GM23248 (cell line): ENCODE measurements around the gene STK38. TPM values are rescaled to one million over a fixed set of nuclear protein-coding genes. Genes with fewer than 3 reads are reported as not detected.
A peak's percentile ranks its signal among the peaks of the same experiment; 100 is the strongest.

Experiments used
- DNase-seq: peaks from one replicate; pipeline ENCODE4 v3.0.0-alpha.2; 2015
- H2AFZ ChIP-seq: fragments of 200-600 bp; sonication (generic); 2 replicates; pipeline ENCODE4 v1.6.1; 2016; ENCODE audit warnings: antibody characterized with exemption
- H3F3A ChIP-seq: fragments of 200-600 bp; sonication (generic); 2 replicates; pipeline ENCODE4 v1.6.1; 2016; ENCODE audit warnings: mild to moderate bottlenecking, antibody characterized with exemption, mixed run types; ENCODE audit not compliant: insufficient read depth
- H3K27ac ChIP-seq: fragments of 200-600 bp; sonication (generic); 2 replicates; pipeline ENCODE4 v1.5.1; 2016; ENCODE audit warnings: mild to moderate bottlenecking
- H3K27me3 ChIP-seq: fragments of 200-600 bp; sonication (generic); replicated peaks from 2 replicates; pipeline ENCODE4 v1.6.1; 2016; ENCODE audit warnings: mild to moderate bottlenecking; ENCODE audit not compliant: insufficient read depth
- H3K36me3 ChIP-seq: fragments of 200-600 bp; sonication (generic); 2 replicates; pipeline ENCODE4 v1.6.1; 2016; ENCODE audit warnings: low read depth, mild to moderate bottlenecking
- H3K4me1 ChIP-seq: fragments of 200-600 bp; sonication (generic); 2 replicates; pipeline ENCODE4 v1.6.1; 2016; ENCODE audit warnings: mild to moderate bottlenecking; ENCODE audit not compliant: insufficient read depth
- H3K4me2 ChIP-seq: fragments of 200-600 bp; sonication (generic); one replicate; pipeline ENCODE4 v1.6.1; 2016; ENCODE audit warnings: mild to moderate bottlenecking; ENCODE audit not compliant: unreplicated experiment
- H3K4me3 ChIP-seq: fragments of 200-600 bp; sonication (generic); 2 replicates; pipeline ENCODE4 v1.5.1; 2016; ENCODE audit warnings: mild to moderate bottlenecking
- H3K79me2 ChIP-seq: fragments of 200-600 bp; sonication (generic); 2 replicates; pipeline ENCODE4 v1.6.1; 2016; ENCODE audit warnings: mild to moderate bottlenecking; ENCODE audit not compliant: insufficient read depth
- H3K9ac ChIP-seq: fragments of 200-600 bp; sonication (generic); 2 replicates; pipeline ENCODE4 v1.6.1; 2016; ENCODE audit warnings: mild to moderate bottlenecking
- H3K9me2 ChIP-seq: fragments of 200-600 bp; sonication (generic); 2 replicates; pipeline ENCODE4 v1.6.1; 2016; ENCODE audit warnings: mixed run types, mild to moderate bottlenecking, moderate library complexity; ENCODE audit not compliant: insufficient read depth
- H3K9me3 ChIP-seq: fragments of 200-600 bp; sonication (generic); one replicate; pipeline ENCODE4 v1.6.1; 2017; ENCODE audit warnings: low read depth
- H4K20me1 ChIP-seq: fragments of 200-600 bp; sonication (generic); 2 replicates; pipeline ENCODE4 v1.6.0; 2016; ENCODE audit not compliant: insufficient read depth
- EZH2 ChIP-seq: fragments of 200-600 bp; sonication (generic); IDR thresholded peaks from 2 replicates; pipeline ENCODE4 v1.6.1; 2018; ENCODE audit warnings: antibody characterized with exemption, mild to moderate bottlenecking; ENCODE audit not compliant: insufficient read depth, poor library complexity, severe bottlenecking
- EZH2phosphoT487 ChIP-seq: fragments of 200-600 bp; sonication (generic); IDR thresholded peaks from 2 replicates; pipeline ENCODE4 v1.6.1; 2018; ENCODE audit warnings: antibody characterized with exemption, moderate library complexity, mild to moderate bottlenecking, low read depth; ENCODE audit not compliant: insufficient read depth
- WGBS, 2 experiments: methylation state at CpG; one replicate each; pipeline ENCODE4 v1.1.6; 2015 to 2017; ENCODE audit warnings: low lambda C conversion rate in 2 of 2, low coverage in 1 of 2; ENCODE audit errors: missing lambda C conversion rate in 2 of 2; 5-methylcytosine and 5-hydroxymethylcytosine counted together
- in situ Hi-C: fragments of 300-500 bp; cut with MboI; formaldehyde crosslinking; loops from 2 replicates; pipeline ENCODE4 v1.15.0; 2020
- polyA plus RNA-seq: library from polyadenylated mRNA; unstranded; fragments of >200 nt; fragmentation: Nextera tagmentation; extraction: Ambion mirVana; gene quantifications from 2 replicates; pipeline ENCODE4 v1.2.1, GENCODE V29; 2016
- total RNA-seq: library from RNA; depleted of rRNA; stranded (reverse); fragments of >200 nt; shearing (Covaris generic); gene quantifications from 2 replicates; pipeline ENCODE4 v1.2.3, GENCODE V29; 2014

Gene STK38
- total and polyA plus RNA-seq, 2 experiments from 2014 or later: 35.6 to 51.1 TPM

DNA sequence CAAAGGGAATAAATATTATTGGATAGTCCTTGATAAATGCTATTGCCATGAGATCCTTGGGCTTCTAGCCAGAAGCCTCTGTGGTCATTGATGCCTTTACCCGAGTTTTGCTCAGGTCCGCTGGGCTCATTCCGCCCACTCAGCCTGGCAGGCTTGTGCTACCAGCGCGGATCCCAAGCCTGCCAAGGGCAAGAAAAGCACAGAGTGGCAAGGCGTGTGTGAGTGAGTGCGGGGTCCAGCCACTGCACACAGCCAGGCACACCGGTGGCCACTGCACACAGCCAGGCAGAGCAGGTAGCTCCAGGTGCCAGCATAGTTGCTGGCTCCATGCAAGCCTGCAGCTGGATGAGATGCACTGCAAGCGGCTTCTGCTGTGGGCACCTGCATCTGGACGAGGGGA lies 38.7 kb downstream of the STK38 start:
- Histone ChIP-seq H3K79me2 (no peaks in the 10 kb centered on the region; the same call in none of the 2 replicates), H3K4me3 (no peak overlapping the region), H3K9me3 (no peaks in the 10 kb centered on the region), H3K36me3 (peaks cover 22% of the 10 kb centered on the region; the same call in 1 of the 2 replicates), H3K27me3 (no peaks in the 10 kb centered on the region), H3F3A (peaks cover 24% of the 10 kb centered on the region), H3K4me2 (no peak overlapping the region), H3K9ac (no peak overlapping the region), H3K4me1 (peaks cover 10% of the 10 kb centered on the region), H3K9me2 (no peaks in the 10 kb centered on the region), H3K27ac (no peak overlapping the region), H2AFZ (no peak overlapping the region), H4K20me1 (no peaks in the 10 kb centered on the region)
- TF ChIP-seq EZH2phosphoT487 (no peak), EZH2 (no peak)
- no peak for DNase-seq
- in situ Hi-C loops: no loop called here
- 88 to 90% methylated on average over 10 of the region's 10 CpGs for WGBS, 2 experiments

DNA sequence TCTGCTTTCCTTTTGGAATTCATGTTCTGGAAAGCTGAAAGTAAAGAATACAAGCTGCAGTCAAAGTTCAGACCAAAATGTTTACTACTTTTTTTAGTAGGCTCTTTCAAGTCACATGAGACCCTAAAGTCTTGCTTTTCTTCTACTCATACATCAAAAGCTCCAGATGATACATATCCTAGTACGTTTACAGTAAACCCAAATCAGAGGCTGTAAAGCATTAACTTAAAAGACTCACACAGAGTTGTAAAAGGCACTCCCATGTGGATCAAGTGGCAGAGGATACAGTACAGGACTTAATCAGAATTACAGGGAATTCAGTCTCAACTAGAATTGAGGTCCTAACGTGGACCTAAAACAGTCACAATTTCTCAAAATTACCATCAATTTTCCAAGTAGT lies 40.7 kb downstream of the STK38 start:
- WGBS, 2 experiments: 76 to 88% methylated on average over 2 of the region's 2 CpGs
- H3K9ac ChIP-seq: no peak overlapping the region
- H3K27me3 ChIP-seq: no peaks in the 10 kb centered on the region
- H2AFZ ChIP-seq: no peak overlapping the region
- TF ChIP-seq EZH2 (no peak), EZH2phosphoT487 (no peak)
- peaks cover 5% of the 10 kb centered on the region for H3K79me2 ChIP-seq
- H3K4me3 ChIP-seq: no peak overlapping the region
- in situ Hi-C loops: no loop called here
- peaks cover 10% of the 10 kb centered on the region for H3K4me1 ChIP-seq
- no peak for DNase-seq
- H3K4me2 ChIP-seq: no peak overlapping the region
- H3K9me2 ChIP-seq: no peaks in the 10 kb centered on the region
- H4K20me1 ChIP-seq: no peaks in the 10 kb centered on the region
- H3F3A ChIP-seq: peaks cover 24% of the 10 kb centered on the region
- H3K9me3 ChIP-seq: no peaks in the 10 kb centered on the region
- H3K36me3 ChIP-seq: peaks cover 29% of the 10 kb centered on the region; the same call in 1 of the 2 replicates
- no peak overlapping the region for H3K27ac ChIP-seq

DNA sequence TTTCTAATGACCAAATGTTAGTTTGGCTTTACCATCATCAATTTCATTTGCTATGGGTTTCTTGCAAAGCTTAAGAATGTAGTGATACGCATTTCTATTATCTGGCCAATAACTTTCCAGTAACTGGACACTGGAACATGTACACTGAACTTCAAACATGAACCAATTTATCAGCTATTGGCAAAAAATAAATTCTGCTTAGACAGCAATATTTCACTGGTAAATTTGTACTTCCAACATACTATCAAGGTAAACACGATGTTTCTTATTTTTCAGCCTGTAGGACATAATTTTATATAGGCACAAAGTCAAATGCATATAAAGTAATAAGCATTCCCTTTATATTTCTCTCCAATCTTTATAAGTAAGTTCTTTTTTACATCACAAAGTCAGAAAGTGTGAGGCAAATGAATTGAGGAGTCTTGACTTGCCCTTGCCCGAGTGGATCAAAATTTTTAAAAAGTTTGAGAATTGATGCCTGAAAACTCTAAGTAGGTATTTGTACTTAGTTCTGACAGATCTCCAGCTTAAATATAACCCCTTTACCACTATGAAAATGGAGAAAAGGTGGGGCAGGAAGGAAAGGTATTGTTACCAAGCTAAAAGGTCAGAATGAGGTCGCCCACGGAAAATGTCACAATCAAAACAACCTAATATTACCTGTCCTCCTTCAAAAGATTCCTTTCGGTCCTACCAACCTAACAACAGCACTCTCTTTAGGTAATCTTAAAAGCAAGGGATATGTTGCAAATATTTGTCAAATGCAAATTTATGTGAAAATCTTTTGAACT lies 41.3 kb downstream of the STK38 start:
- H3K27me3 ChIP-seq: no peaks in the 10 kb centered on the region
- no peak overlapping the region for H3K27ac ChIP-seq
- peaks cover 6% of the 10 kb centered on the region for H3K79me2 ChIP-seq
- no peak for TF ChIP-seq EZH2
- TF ChIP-seq EZH2phosphoT487: no peak
- DNase-seq: no peak
- peaks cover 24% of the 10 kb centered on the region for H3F3A ChIP-seq
- peaks cover 10% of the 10 kb centered on the region for H3K4me1 ChIP-seq
- no peaks in the 10 kb centered on the region for H3K9me3 ChIP-seq
- no peaks in the 10 kb centered on the region for H3K9me2 ChIP-seq
- no peak overlapping the region for H3K9ac ChIP-seq
- no peak overlapping the region for H2AFZ ChIP-seq
- H3K4me2 ChIP-seq: no peak overlapping the region
- in situ Hi-C loops: no loop called here
- no peaks in the 10 kb centered on the region for H4K20me1 ChIP-seq
- H3K4me3 ChIP-seq: no peak overlapping the region
- WGBS, 2 experiments: 87 to 92% methylated on average over 6 of the region's 6 CpGs
- peaks cover 29% of the 10 kb centered on the region; the same call in 1 of the 2 replicates for H3K36me3 ChIP-seq

DNA sequence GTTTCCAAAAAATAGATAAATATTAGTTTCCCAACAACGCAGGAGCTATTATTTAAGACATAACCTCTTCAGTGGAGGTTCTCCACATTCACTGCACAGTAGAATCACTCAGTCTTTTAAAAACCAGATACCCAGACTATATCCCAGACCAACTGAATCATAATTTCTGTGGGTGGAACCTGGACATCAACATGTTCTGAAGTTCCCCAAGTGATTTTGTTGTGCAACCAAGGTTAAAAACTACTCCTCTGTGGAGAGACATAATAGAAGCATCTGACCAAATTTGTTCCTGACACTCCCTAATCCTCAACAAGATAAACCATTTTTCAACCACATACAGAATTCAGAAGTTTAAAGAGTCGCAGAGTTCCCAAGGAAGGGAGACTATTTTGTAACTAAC lies 42.3 kb downstream of the STK38 start:
- Histone ChIP-seq H3K4me3 (no peak overlapping the region), H3K4me1 (peaks cover 10% of the 10 kb centered on the region), H3K79me2 (peaks cover 6% of the 10 kb centered on the region), H3K9me2 (no peaks in the 10 kb centered on the region), H2AFZ (no peak overlapping the region), H3K27ac (peak overlapping the region; percentile 22; the same call in 1 of the 2 replicates), H3F3A (peaks cover 24% of the 10 kb centered on the region), H3K27me3 (no peaks in the 10 kb centered on the region), H3K9ac (no peak overlapping the region), H4K20me1 (no peaks in the 10 kb centered on the region), H3K4me2 (no peak overlapping the region), H3K36me3 (peaks cover 25% of the 10 kb centered on the region; the same call in 1 of the 2 replicates), H3K9me3 (no peaks in the 10 kb centered on the region)
- TF ChIP-seq EZH2phosphoT487: no peak
- no peak for TF ChIP-seq EZH2
- WGBS, 2 experiments: 99 to 100% methylated on average over 2 of the region's 2 CpGs
- in situ Hi-C loops: no loop called here
- DNase-seq: peak; percentile 75

DNA sequence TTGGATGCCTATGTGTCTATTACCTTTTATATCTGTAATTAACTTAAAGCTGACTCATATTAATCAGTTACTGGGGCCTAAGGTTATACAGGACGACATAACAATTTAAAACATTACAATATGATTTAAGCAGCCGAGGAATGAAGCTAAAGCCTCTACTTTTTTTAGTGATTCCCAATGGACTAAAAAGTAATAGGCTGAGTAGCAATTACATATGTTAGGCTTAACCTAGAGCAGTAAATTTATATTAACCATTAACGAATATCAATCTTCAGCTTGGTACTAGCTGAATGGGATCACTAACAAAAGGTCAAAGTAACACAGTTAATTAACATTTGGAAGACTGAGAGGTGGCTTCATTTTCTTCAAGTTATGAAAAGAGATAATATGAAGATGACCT lies 43.1 kb downstream of the STK38 start:
- H3K9me3 ChIP-seq: no peaks in the 10 kb centered on the region
- H3K36me3 ChIP-seq: peaks cover 25% of the 10 kb centered on the region; the same call in 1 of the 2 replicates
- in situ Hi-C loops: no loop called here
- H2AFZ ChIP-seq: no peak overlapping the region
- H3K9me2 ChIP-seq: no peaks in the 10 kb centered on the region
- H4K20me1 ChIP-seq: no peaks in the 10 kb centered on the region
- H3K27me3 ChIP-seq: no peaks in the 10 kb centered on the region
- no peak overlapping the region for H3K27ac ChIP-seq
- no peak for DNase-seq
- TF ChIP-seq EZH2phosphoT487 (no peak), EZH2 (no peak)
- H3K79me2 ChIP-seq: peaks cover 6% of the 10 kb centered on the region
- 67 to 76% methylated on average over 3 of the region's 3 CpGs for WGBS, 2 experiments
- no peak overlapping the region for H3K4me3 ChIP-seq
- H3K9ac ChIP-seq: no peak overlapping the region
- H3K4me2 ChIP-seq: no peak overlapping the region
- peaks cover 10% of the 10 kb centered on the region for H3K4me1 ChIP-seq
- peaks cover 24% of the 10 kb centered on the region for H3F3A ChIP-seq
